ENCODE results near the gene CD48. TPM values are rescaled to one million over a fixed set of nuclear protein-coding genes. Genes with fewer than 3 reads are reported as not detected.

CD48 gene
- total RNA-seq, 1 donor from 2014 or later, result not detected

DNA sequence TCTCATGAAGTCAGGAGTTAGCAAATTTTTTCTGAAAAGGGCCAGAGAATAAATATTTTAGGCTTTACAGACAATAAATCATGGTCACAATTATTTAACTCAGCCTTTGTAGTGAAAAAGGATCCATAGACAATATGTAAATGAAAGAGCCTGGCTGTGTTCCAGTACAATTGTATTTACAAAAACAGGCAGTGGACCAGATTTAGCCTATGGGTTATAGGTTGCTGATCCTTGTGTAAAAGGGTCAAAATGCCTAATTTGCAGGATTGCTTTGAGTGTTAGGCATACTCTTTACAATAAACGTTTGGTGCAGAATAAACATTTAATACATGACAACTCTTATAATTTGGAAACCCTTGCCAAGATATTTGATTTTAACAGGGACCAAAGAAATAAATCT is 33.9 kb upstream of the CD48 start:
- no peak overlapping the region for H3K4me3 Mint-ChIP-seq (ENCODE audit: unreplicated experiment)
- peaks cover 11% of the 10 kb centered on the region for H3K27me3 Mint-ChIP-seq (ENCODE audit: low read depth)
- no peaks in the 10 kb centered on the region for H3K4me1 Mint-ChIP-seq (ENCODE audit: low read depth)
- TF ChIP-seq, protein P1, sequence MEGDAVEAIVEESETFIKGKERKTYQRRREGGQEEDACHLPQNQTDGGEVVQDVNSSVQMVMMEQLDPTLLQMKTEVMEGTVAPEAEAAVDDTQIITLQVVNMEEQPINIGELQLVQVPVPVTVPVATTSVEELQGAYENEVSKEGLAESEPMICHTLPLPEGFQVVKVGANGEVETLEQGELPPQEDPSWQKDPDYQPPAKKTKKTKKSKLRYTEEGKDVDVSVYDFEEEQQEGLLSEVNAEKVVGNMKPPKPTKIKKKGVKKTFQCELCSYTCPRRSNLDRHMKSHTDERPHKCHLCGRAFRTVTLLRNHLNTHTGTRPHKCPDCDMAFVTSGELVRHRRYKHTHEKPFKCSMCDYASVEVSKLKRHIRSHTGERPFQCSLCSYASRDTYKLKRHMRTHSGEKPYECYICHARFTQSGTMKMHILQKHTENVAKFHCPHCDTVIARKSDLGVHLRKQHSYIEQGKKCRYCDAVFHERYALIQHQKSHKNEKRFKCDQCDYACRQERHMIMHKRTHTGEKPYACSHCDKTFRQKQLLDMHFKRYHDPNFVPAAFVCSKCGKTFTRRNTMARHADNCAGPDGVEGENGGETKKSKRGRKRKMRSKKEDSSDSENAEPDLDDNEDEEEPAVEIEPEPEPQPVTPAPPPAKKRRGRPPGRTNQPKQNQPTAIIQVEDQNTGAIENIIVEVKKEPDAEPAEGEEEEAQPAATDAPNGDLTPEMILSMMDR (IDR thresholded peaks at IDR 0.05), result no peak
- DNase-seq (ENCODE audit: low spot score), result no peak
- no peak overlapping the region for H3K27ac Mint-ChIP-seq (ENCODE audit: unreplicated experiment)
- H3K9me3 Mint-ChIP-seq (ENCODE audit: low read depth), result no peaks in the 10 kb centered on the region
- H3K36me3 Mint-ChIP-seq (ENCODE audit: low read depth), result no peaks in the 10 kb centered on the region

- no peaks in the 10 kb centered on the region for H3K4me1 Mint-ChIP-seq (ENCODE audit: low read depth)
- DNase-seq (ENCODE audit: low spot score), result no peak
These were observed 33.4 kb upstream of the CD48 start for GRCh38 chr1:160744852-160745520.

GRCh38 chr1:160744199-160744851 is 32.7 kb upstream of the CD48 start:
- no peak overlapping the region for H3K27ac Mint-ChIP-seq (ENCODE audit: unreplicated experiment)
- no peaks in the 10 kb centered on the region for H3K4me1 Mint-ChIP-seq (ENCODE audit: low read depth)
- H3K4me3 Mint-ChIP-seq (ENCODE audit: unreplicated experiment), result no peak overlapping the region
- DNase-seq (ENCODE audit: low spot score), result no peak
- peaks cover 11% of the 10 kb centered on the region for H3K27me3 Mint-ChIP-seq (ENCODE audit: low read depth)
- no peaks in the 10 kb centered on the region for H3K36me3 Mint-ChIP-seq (ENCODE audit: low read depth)
- TF ChIP-seq, protein P1 (IDR thresholded peaks at IDR 0.05), result no peak
- no peaks in the 10 kb centered on the region for H3K9me3 Mint-ChIP-seq (ENCODE audit: low read depth)

More at GRCh38 chr1:160744852-160745520, 33.4 kb upstream of the CD48 start:
- Mint-ChIP-seq H3K9me3 (ENCODE audit: low read depth) (no peaks in the 10 kb centered on the region), H3K27me3 (ENCODE audit: low read depth) (peaks cover 11% of the 10 kb centered on the region), H3K36me3 (ENCODE audit: low read depth) (no peaks in the 10 kb centered on the region), H3K4me3 (ENCODE audit: unreplicated experiment) (no peak overlapping the region), H3K27ac (ENCODE audit: unreplicated experiment) (no peak overlapping the region)
- TF ChIP-seq, protein P1 (IDR thresholded peaks at IDR 0.05), result no peak

GRCh38 chr1:160743266-160743665 is 31.6 kb upstream of the CD48 start:
- peaks cover 9% of the 10 kb centered on the region for H3K27me3 Mint-ChIP-seq (ENCODE audit: low read depth)
- no peak overlapping the region for H3K27ac Mint-ChIP-seq (ENCODE audit: unreplicated experiment)
- H3K36me3 Mint-ChIP-seq (ENCODE audit: low read depth), result no peaks in the 10 kb centered on the region
- H3K4me3 Mint-ChIP-seq (ENCODE audit: unreplicated experiment), result no peak overlapping the region
- DNase-seq (ENCODE audit: low spot score), result no peak
- H3K4me1 Mint-ChIP-seq (ENCODE audit: low read depth), result no peaks in the 10 kb centered on the region
- TF ChIP-seq, protein P1 (IDR thresholded peaks at IDR 0.05), result no peak
- H3K9me3 Mint-ChIP-seq (ENCODE audit: low read depth), result no peaks in the 10 kb centered on the region

DNA sequence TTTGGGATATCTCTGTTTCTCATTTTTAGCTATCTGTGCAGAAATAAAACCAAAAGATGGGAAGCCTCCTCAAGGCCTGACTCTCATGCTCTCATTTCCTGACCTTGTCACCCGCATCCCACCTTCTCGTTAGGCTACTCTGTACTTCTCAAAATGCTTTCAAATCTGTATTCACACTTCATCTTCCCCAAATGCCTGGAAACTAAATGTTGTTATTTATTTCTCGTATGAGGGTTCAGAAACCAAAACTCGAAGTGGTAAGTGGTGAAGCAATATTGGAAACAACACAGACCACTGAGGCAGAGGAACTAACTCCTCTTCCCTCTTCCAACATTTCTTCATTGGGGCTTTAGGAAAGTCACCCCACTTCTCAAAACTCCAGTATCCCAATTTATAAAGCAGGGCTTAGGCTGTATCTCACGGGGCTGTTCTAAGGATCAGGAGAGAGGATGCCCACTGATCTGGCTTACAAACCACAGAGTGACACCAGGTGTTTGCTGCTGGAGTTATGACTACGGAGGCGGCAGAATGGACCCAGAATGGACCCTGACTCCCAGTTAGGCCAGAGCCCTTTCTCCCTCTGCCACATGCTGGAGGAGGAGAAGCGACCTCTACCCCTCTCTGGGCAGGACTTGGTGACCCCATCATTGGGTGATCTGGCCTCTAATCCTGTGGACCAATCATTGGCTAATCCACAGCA is 31.0 kb upstream of the CD48 start:
- TF ChIP-seq, protein P1 (IDR thresholded peaks at IDR 0.05), result no peak
- peaks cover 6% of the 10 kb centered on the region for H3K27me3 Mint-ChIP-seq (ENCODE audit: low read depth)
- no peak overlapping the region for H3K27ac Mint-ChIP-seq (ENCODE audit: unreplicated experiment)
- no peak for DNase-seq (ENCODE audit: low spot score)
- no peaks in the 10 kb centered on the region for H3K9me3 Mint-ChIP-seq (ENCODE audit: low read depth)
- H3K4me1 Mint-ChIP-seq (ENCODE audit: low read depth), result no peaks in the 10 kb centered on the region
- no peak overlapping the region for H3K4me3 Mint-ChIP-seq (ENCODE audit: unreplicated experiment)
- H3K36me3 Mint-ChIP-seq (ENCODE audit: low read depth), result no peaks in the 10 kb centered on the region

All from chondrocyte (in vitro differentiated cells).